Stomach smooth muscle (tissue), 2 donors: ENCODE measurements around the gene IKZF1.

ENCODE experiments used
- H3K27ac ChIP-seq: one replicate; pipeline ENCODE4 v1.7.0; 2013; ENCODE audit warnings: mild to moderate bottlenecking, low read length, inconsistent platforms
- H3K27me3 ChIP-seq, 2 donors: one replicate each; pipeline ENCODE4 v1.7.0; 2013; ENCODE audit warnings: low read length in 2 of 2; ENCODE audit not compliant: insufficient read depth in 2 of 2, control insufficient read depth in 1 of 2
- H3K36me3 ChIP-seq, 2 donors: one replicate each; pipeline ENCODE4 v1.7.0; 2013; ENCODE audit warnings: low read length in 2 of 2; ENCODE audit not compliant: control insufficient read depth in 2 of 2, insufficient read depth in 2 of 2
- H3K4me1 ChIP-seq: one replicate; pipeline ENCODE4 v1.7.0; 2013; ENCODE audit warnings: low read length; ENCODE audit not compliant: control insufficient read depth, insufficient read depth
- H3K4me3 ChIP-seq, 2 donors: one replicate each; pipeline ENCODE4 v1.7.0; 2013; ENCODE audit warnings: low read length in 2 of 2
- H3K9ac ChIP-seq, 2 donors: one replicate each; pipeline ENCODE4 v1.7.0; 2013; ENCODE audit warnings: low read length in 2 of 2, mild to moderate bottlenecking in 1 of 2
- H3K9me3 ChIP-seq, 2 donors: one replicate each; pipeline ENCODE4 v1.7.0; 2013; ENCODE audit warnings: low read length in 2 of 2; ENCODE audit not compliant: control insufficient read depth in 2 of 2
- donor health status: healthy.
- donor health status: Pancreatic carcinoma.

The IKZF1 gene

GRCh38 chr7:50284296-50284695 lies 20.2 kb upstream of the IKZF1 start:
- H3K4me1 ChIP-seq = peaks cover 2% of the 10 kb centered on the region
- no peak overlapping the region for H3K27ac ChIP-seq
- no peak overlapping the region for H3K4me3 ChIP-seq

GRCh38 chr7:50285269-50285668 lies 19.2 kb upstream of the IKZF1 start:
- Histone ChIP-seq H3K9me3 (no peaks in the 10 kb centered on the region), H3K9ac (no peak overlapping the region), H3K27me3 (no peaks in the 10 kb centered on the region), H3K4me1 (peaks cover 2% of the 10 kb centered on the region), H3K4me3 (no peak overlapping the region), H3K27ac (no peak overlapping the region), H3K36me3 (no peaks in the 10 kb centered on the region)

More at GRCh38 chr7:50284296-50284695, 20.2 kb upstream of the IKZF1 start:
- no peaks in the 10 kb centered on the region for H3K27me3 ChIP-seq
- no peak overlapping the region for H3K9ac ChIP-seq
- H3K36me3 ChIP-seq = no peaks in the 10 kb centered on the region
- no peaks in the 10 kb centered on the region for H3K9me3 ChIP-seq

GRCh38 chr7:50287129-50287528 lies 17.4 kb upstream of the IKZF1 start:
- Histone ChIP-seq H3K9ac (no peak overlapping the region), H3K9me3 (no peaks in the 10 kb centered on the region), H3K36me3 (no peaks in the 10 kb centered on the region), H3K4me3 (no peak overlapping the region), H3K27me3 (no peaks in the 10 kb centered on the region), H3K27ac (no peak overlapping the region), H3K4me1 (peaks cover 2% of the 10 kb centered on the region)

GRCh38 chr7:50292165-50292757 lies 12.3 kb upstream of the IKZF1 start:
- peaks cover 0 to 2% of the 10 kb centered on the region in 2 donors for H3K9me3 ChIP-seq
- no peak overlapping the region for H3K27ac ChIP-seq
- no peaks in the 10 kb centered on the region for H3K36me3 ChIP-seq
- H3K4me1 ChIP-seq = no peaks in the 10 kb centered on the region
- H3K27me3 ChIP-seq = peaks cover 0 to 2% of the 10 kb centered on the region in 2 donors
- H3K9ac ChIP-seq = no peak overlapping the region
- H3K4me3 ChIP-seq = no peak overlapping the region

GRCh38 chr7:50292763-50293162 lies 11.8 kb upstream of the IKZF1 start:
- H3K9me3 ChIP-seq = peaks cover 0 to 2% of the 10 kb centered on the region in 2 donors
- H3K27me3 ChIP-seq = peaks cover 0 to 2% of the 10 kb centered on the region in 2 donors
- H3K36me3 ChIP-seq = no peaks in the 10 kb centered on the region
- no peak overlapping the region for H3K27ac ChIP-seq
- H3K9ac ChIP-seq = no peak overlapping the region
- H3K4me3 ChIP-seq = no peak overlapping the region
- H3K4me1 ChIP-seq = no peaks in the 10 kb centered on the region

- H3K9ac ChIP-seq = no peak overlapping the region
- no peak overlapping the region for H3K4me3 ChIP-seq
- peaks cover 0 to 2% of the 10 kb centered on the region in 2 donors for H3K27me3 ChIP-seq
- H3K4me1 ChIP-seq = no peaks in the 10 kb centered on the region
- no peaks in the 10 kb centered on the region for H3K36me3 ChIP-seq
- H3K9me3 ChIP-seq = peaks cover 0 to 2% of the 10 kb centered on the region in 2 donors
- no peak overlapping the region for H3K27ac ChIP-seq
Measured at GRCh38 chr7:50293509-50294179, 10.9 kb upstream of the IKZF1 start.

- Histone ChIP-seq H3K9ac (no peak overlapping the region), H3K27me3 (peaks cover 2 to 3% of the 10 kb centered on the region in 2 donors), H3K27ac (no peak overlapping the region), H3K9me3 (peaks cover 0 to 2% of the 10 kb centered on the region in 2 donors), H3K4me3 (no peak overlapping the region), H3K36me3 (no peaks in the 10 kb centered on the region), H3K4me1 (no peaks in the 10 kb centered on the region)
Measured at GRCh38 chr7:50295133-50295532, 9.4 kb upstream of the IKZF1 start.

- Histone ChIP-seq H3K36me3 (no peaks in the 10 kb centered on the region), H3K27me3 (peaks cover 2 to 6% of the 10 kb centered on the region in 2 donors), H3K9ac (no peak overlapping the region), H3K4me1 (no peaks in the 10 kb centered on the region), H3K9me3 (peaks cover 0 to 2% of the 10 kb centered on the region in 2 donors), H3K4me3 (no peak overlapping the region), H3K27ac (no peak overlapping the region)
Measured at GRCh38 chr7:50296799-50297198, 7.7 kb upstream of the IKZF1 start.

GRCh38 chr7:50298811-50299562 lies 5.5 kb upstream of the IKZF1 start:
- Histone ChIP-seq H3K36me3 (no peaks in the 10 kb centered on the region), H3K9ac (no peak overlapping the region), H3K4me3 (no peak overlapping the region), H3K9me3 (no peaks in the 10 kb centered on the region), H3K27me3 (peaks cover 15 to 16% of the 10 kb centered on the region in 2 donors), H3K4me1 (no peaks in the 10 kb centered on the region), H3K27ac (no peak overlapping the region)

GRCh38 chr7:50300336-50300735 lies 4.2 kb upstream of the IKZF1 start:
- no peak overlapping the region for H3K4me3 ChIP-seq
- no peak overlapping the region for H3K27ac ChIP-seq
- H3K36me3 ChIP-seq = no peaks in the 10 kb centered on the region
- H3K9ac ChIP-seq = no peak overlapping the region
- peaks cover 3% of the 10 kb centered on the region for H3K4me1 ChIP-seq
- H3K9me3 ChIP-seq = no peaks in the 10 kb centered on the region
- H3K27me3 ChIP-seq = peaks cover 18% of the 10 kb centered on the region in 2 donors
